ENCODE data around the gene ZNF292.
"Not testable (repeated sequence)": the region's sequence is repeated elsewhere in the genome, so short reads cannot be mapped to it uniquely, and the experiment has no call there.

Gene ZNF292

DNA sequence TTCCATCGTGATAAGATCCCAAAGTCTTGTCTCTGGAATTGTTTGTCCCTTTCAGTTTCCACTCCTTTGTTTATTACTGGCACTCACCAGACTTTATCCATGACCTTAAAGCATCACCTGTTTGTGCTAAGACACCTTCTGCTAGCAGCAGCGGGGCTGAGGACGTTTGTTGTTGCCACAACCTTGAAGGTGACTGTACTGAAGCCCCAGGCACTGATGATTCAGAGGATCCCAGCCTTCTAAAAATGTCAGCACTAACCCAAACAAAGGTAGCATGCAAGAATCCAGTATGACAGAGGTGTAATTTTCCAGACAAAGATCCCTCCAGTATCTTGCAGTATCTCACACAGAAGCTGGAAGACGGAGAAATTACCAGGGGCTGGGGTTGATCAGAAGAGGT is 138.2 kb downstream of the ZNF292 start:
- DNase-seq (no peak), ATAC-seq (ENCODE audit: insufficient read depth, low read depth) (no peak)
- peaks cover 17% of the 10 kb centered on the region for H3K27me3 ChIP-seq (ENCODE audit: insufficient read depth, low read length, poor library complexity)
- no peak overlapping the region for H3K4me3 ChIP-seq (ENCODE audit: low read depth in 1 of 2, low read length in 2 of 2)
- no peak overlapping the region for H3K4me2 ChIP-seq (ENCODE audit: insufficient read depth, low read length)
- H3K4me1 ChIP-seq (ENCODE audit: insufficient read depth, low read length): no peaks in the 10 kb centered on the region
- no peaks in the 10 kb centered on the region for H3K9me3 ChIP-seq (ENCODE audit: insufficient read depth, low read length, severe bottlenecking)
- no peak overlapping the region for H3K27ac ChIP-seq (ENCODE audit: low read length)
- no peak overlapping the region for H3K9ac ChIP-seq (ENCODE audit: low read depth, low read length)
- no peaks in the 10 kb centered on the region for H4K20me1 ChIP-seq (ENCODE audit: insufficient read depth, low read length)
- no peaks in the 10 kb centered on the region for H3K79me2 ChIP-seq (ENCODE audit: insufficient read depth, low read length)
- H3K36me3 ChIP-seq (ENCODE audit: insufficient read depth, low read length): no peaks in the 10 kb centered on the region
- TF ChIP-seq, protein P1, sequence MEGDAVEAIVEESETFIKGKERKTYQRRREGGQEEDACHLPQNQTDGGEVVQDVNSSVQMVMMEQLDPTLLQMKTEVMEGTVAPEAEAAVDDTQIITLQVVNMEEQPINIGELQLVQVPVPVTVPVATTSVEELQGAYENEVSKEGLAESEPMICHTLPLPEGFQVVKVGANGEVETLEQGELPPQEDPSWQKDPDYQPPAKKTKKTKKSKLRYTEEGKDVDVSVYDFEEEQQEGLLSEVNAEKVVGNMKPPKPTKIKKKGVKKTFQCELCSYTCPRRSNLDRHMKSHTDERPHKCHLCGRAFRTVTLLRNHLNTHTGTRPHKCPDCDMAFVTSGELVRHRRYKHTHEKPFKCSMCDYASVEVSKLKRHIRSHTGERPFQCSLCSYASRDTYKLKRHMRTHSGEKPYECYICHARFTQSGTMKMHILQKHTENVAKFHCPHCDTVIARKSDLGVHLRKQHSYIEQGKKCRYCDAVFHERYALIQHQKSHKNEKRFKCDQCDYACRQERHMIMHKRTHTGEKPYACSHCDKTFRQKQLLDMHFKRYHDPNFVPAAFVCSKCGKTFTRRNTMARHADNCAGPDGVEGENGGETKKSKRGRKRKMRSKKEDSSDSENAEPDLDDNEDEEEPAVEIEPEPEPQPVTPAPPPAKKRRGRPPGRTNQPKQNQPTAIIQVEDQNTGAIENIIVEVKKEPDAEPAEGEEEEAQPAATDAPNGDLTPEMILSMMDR (IDR thresholded peaks at IDR 0.05; ENCODE audit: borderline replicate concordance, extremely low read depth, low read length, poor library complexity, severe bottlenecking): no peak
- no peak for TF ChIP-seq EZH2 (IDR thresholded peaks at IDR 0.05; ENCODE audit: borderline replicate concordance, low read depth, low read length, severe bottlenecking)
- no peak overlapping the region for H2AFZ ChIP-seq (ENCODE audit: low read depth, low read length)

DNA sequence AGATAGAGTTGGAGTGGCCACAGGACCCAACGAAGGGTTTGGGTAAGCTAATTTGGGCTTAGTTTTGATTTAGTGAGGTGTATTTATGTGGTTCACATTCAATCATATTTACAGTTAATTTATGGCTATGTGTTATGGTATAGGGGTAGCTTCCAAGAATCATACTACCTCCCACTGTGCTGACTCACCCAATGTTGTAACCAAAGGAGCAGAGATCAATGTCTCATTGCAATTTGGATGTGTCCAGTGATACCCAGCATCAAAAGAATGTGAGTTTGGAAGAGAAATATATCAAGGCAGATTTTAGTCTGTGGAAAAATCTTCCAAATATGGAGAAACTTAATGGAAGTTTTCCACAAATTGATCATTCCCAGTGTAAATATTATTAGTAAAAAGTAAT is 141.8 kb downstream of the ZNF292 start:
- no peaks in the 10 kb centered on the region for H3K79me2 ChIP-seq (ENCODE audit: insufficient read depth, low read length)
- no peak overlapping the region for H3K4me3 ChIP-seq (ENCODE audit: low read depth in 1 of 2, low read length in 2 of 2)
- ATAC-seq (ENCODE audit: insufficient read depth, low read depth) (no peak), DNase-seq (no peak)
- H3K27ac ChIP-seq (ENCODE audit: low read length): no peak overlapping the region
- no peaks in the 10 kb centered on the region for H3K9me3 ChIP-seq (ENCODE audit: insufficient read depth, low read length, severe bottlenecking)
- peaks cover 13% of the 10 kb centered on the region for H3K27me3 ChIP-seq (ENCODE audit: insufficient read depth, low read length, poor library complexity)
- no peaks in the 10 kb centered on the region for H3K36me3 ChIP-seq (ENCODE audit: insufficient read depth, low read length)
- no peak overlapping the region for H2AFZ ChIP-seq (ENCODE audit: low read depth, low read length)
- TF ChIP-seq, protein P1 (IDR thresholded peaks at IDR 0.05; ENCODE audit: borderline replicate concordance, extremely low read depth, low read length, poor library complexity, severe bottlenecking): no peak
- TF ChIP-seq EZH2 (IDR thresholded peaks at IDR 0.05; ENCODE audit: borderline replicate concordance, low read depth, low read length, severe bottlenecking): no peak
- no peaks in the 10 kb centered on the region for H3K4me1 ChIP-seq (ENCODE audit: insufficient read depth, low read length)
- H3K4me2 ChIP-seq (ENCODE audit: insufficient read depth, low read length): no peak overlapping the region
- H3K9ac ChIP-seq (ENCODE audit: low read depth, low read length): no peak overlapping the region
- H4K20me1 ChIP-seq (ENCODE audit: insufficient read depth, low read length): no peaks in the 10 kb centered on the region

DNA sequence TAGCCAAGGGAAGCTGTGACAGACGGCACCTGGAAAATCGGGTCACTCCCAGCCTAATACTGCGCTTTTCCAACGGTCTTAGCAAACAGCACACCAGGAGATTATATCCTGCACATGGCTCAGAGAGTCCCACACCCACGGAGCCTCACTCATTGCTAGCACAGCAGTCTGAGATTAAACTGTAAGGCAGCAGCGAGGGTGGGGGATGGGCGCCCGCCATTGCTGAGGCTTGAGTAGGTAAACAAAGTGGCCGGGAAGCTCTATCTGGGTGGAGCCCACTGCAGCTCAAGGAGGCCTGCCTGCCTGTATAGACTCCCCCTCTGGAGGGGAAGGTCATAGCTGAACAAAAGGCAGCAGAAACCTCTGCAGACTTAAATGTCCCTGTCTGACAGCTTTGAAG is 145.9 kb downstream of the ZNF292 start:
- H3K9ac ChIP-seq (ENCODE audit: low read depth, low read length); H3K9me3 ChIP-seq (ENCODE audit: insufficient read depth, low read length, severe bottlenecking); H3K27me3 ChIP-seq (ENCODE audit: insufficient read depth, low read length, poor library complexity); ATAC-seq (ENCODE audit: insufficient read depth, low read depth); H3K4me1 ChIP-seq (ENCODE audit: insufficient read depth, low read length); H3K79me2 ChIP-seq (ENCODE audit: insufficient read depth, low read length); H2AFZ ChIP-seq (ENCODE audit: low read depth, low read length); H3K36me3 ChIP-seq (ENCODE audit: insufficient read depth, low read length); H3K4me2 ChIP-seq (ENCODE audit: insufficient read depth, low read length); H4K20me1 ChIP-seq (ENCODE audit: insufficient read depth, low read length); DNase-seq; H3K27ac ChIP-seq (ENCODE audit: low read length); H3K4me3 ChIP-seq (ENCODE audit: low read depth in 1 of 2, low read length in 2 of 2): not testable (repeated sequence)

DNA sequence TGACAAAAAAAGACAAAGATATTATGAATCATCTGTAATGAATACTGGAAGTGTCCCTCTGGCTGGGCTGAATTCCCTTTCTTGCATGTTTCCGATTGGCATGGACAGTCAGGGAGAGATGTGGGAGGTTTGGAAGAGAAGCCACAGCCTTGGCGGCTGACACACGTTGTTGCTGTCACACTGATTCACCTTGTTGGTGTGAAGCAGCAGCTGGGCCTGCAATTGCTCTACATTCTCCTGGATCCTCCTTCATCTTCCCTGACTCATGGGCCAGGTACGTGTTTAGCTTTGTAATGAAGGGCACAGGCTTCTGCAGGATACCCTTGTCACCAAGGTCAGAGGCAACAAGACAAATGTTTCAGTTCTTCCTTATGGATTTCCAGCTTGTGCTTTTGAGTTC is 153.6 kb downstream of the ZNF292 start:
- H3K27me3 ChIP-seq (ENCODE audit: insufficient read depth, low read length, poor library complexity): peaks cover 5% of the 10 kb centered on the region
- H3K9me3 ChIP-seq (ENCODE audit: insufficient read depth, low read length, severe bottlenecking): no peaks in the 10 kb centered on the region
- H3K9ac ChIP-seq (ENCODE audit: low read depth, low read length): no peak overlapping the region
- no peak overlapping the region for H2AFZ ChIP-seq (ENCODE audit: low read depth, low read length)
- H3K4me1 ChIP-seq (ENCODE audit: insufficient read depth, low read length): no peaks in the 10 kb centered on the region
- DNase-seq: no peak
- no peak for ATAC-seq (ENCODE audit: insufficient read depth, low read depth)
- H3K27ac ChIP-seq (ENCODE audit: low read length): no peak overlapping the region
- no peaks in the 10 kb centered on the region for H3K36me3 ChIP-seq (ENCODE audit: insufficient read depth, low read length)
- no peaks in the 10 kb centered on the region for H3K79me2 ChIP-seq (ENCODE audit: insufficient read depth, low read length)
- H3K4me2 ChIP-seq (ENCODE audit: insufficient read depth, low read length): no peak overlapping the region
- H4K20me1 ChIP-seq (ENCODE audit: insufficient read depth, low read length): no peaks in the 10 kb centered on the region
- H3K4me3 ChIP-seq (ENCODE audit: low read depth in 1 of 2, low read length in 2 of 2): no peak overlapping the region
- TF ChIP-seq, protein P1 (IDR thresholded peaks at IDR 0.05; ENCODE audit: borderline replicate concordance, extremely low read depth, low read length, poor library complexity, severe bottlenecking): no peak
- TF ChIP-seq EZH2 (IDR thresholded peaks at IDR 0.05; ENCODE audit: borderline replicate concordance, low read depth, low read length, severe bottlenecking): no peak
